Epithelial cell of proximal tubule (primary cell): Measurements from ENCODE around the gene CBLN1. TPM values are rescaled to one million over a fixed set of nuclear protein-coding genes. Genes with fewer than 3 reads are reported as not detected.

Experiments used
- DNase-seq: peaks from one replicate; pipeline ENCODE4 v3.0.0-alpha.2; 2011; ENCODE audit warnings: low read depth
- H3K4me3 ChIP-seq: 2 replicates; pipeline ENCODE4 v1.5.1; 2011; ENCODE audit warnings: low read depth, mild to moderate bottlenecking, low read length
- total RNA-seq: library from RNA; depleted of rRNA; stranded (reverse); fragments of >200 nt; gene quantifications from 2 replicates; pipeline ENCODE4 v1.2.3, GENCODE V29; 2015
- TF ChIP-seq, protein P1 (sequence below): conservative IDR thresholded peaks from 2 replicates; pipeline ENCODE4 v1.5.1; 2012; ENCODE audit warnings: low read depth, mild to moderate bottlenecking, low read length

Gene CBLN1
- total RNA-seq, 1 donor from 2014 or later, result not detected

DNA sequence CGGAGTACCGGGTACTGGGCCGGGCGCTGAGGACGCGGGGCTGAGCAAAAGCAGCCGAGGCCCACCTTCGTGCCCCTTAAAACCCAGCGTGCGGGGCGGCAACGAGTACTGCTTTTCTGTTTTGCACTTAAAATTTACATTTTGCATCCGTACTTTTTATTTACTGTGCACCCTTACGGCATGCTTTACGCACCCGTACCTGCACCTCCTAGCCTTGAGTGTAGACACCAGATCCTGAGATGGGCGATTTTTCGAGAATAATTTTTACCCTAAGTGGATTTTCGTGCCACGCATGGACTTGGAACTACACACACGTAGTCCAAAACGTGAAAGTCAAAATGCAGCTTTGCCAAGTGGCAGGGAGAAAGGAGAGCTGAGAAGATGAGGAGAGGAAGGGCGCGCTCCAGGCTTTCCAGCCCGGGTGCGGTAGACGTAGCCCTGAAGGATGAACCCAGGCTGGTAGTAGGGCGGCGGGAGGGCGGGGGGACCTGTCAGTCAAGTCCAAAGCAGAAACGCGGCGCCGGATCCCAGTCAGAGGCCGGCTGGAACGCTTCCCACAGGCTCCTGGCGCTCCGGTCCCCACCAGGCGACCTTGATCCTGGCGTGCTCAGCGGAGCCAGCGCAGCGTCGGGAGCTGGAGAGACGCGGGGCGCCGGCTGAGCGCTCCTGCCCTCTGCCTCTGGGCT is 1.2 kb upstream of the CBLN1 start:
- TF ChIP-seq, protein P1, sequence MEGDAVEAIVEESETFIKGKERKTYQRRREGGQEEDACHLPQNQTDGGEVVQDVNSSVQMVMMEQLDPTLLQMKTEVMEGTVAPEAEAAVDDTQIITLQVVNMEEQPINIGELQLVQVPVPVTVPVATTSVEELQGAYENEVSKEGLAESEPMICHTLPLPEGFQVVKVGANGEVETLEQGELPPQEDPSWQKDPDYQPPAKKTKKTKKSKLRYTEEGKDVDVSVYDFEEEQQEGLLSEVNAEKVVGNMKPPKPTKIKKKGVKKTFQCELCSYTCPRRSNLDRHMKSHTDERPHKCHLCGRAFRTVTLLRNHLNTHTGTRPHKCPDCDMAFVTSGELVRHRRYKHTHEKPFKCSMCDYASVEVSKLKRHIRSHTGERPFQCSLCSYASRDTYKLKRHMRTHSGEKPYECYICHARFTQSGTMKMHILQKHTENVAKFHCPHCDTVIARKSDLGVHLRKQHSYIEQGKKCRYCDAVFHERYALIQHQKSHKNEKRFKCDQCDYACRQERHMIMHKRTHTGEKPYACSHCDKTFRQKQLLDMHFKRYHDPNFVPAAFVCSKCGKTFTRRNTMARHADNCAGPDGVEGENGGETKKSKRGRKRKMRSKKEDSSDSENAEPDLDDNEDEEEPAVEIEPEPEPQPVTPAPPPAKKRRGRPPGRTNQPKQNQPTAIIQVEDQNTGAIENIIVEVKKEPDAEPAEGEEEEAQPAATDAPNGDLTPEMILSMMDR, result no peak
- no peak for DNase-seq
- no peak overlapping the region for H3K4me3 ChIP-seq

- TF ChIP-seq, protein P1, result no peak
- DNase-seq, result no peak
- peak overlapping the region; percentile 19 for H3K4me3 ChIP-seq
Observed at GRCh38 chr16:49281843-49282642, 405 bp upstream of the CBLN1 start.

DNA sequence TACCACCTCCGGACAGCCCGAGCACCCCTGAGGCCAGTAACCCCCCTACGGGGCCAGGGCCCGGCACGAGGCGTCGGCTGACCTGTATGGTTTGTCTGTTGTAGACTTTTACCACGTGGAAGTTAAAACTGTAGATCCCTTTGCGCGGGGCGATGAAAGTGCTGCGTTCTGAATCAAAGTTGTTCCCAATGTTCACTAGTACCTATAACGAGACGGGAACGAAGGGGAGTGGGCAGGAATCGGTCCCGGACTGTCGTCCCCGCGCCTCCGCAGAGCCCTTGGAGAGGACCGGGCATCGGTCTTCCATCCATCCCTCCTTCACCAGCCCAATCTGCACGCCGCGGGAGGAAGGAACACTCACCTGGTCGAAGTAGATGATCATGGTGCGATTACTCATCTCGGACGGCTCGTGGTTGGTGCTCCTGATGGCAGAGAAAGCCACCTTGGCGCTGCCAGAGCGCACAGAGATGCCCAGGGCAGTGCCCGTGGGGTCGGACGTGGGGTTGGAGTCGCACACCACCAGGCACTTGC is 732 bp downstream of the CBLN1 start:
- TF ChIP-seq, protein P1, result no peak
- no peak for DNase-seq
- H3K4me3 ChIP-seq, result no peak overlapping the region

DNA sequence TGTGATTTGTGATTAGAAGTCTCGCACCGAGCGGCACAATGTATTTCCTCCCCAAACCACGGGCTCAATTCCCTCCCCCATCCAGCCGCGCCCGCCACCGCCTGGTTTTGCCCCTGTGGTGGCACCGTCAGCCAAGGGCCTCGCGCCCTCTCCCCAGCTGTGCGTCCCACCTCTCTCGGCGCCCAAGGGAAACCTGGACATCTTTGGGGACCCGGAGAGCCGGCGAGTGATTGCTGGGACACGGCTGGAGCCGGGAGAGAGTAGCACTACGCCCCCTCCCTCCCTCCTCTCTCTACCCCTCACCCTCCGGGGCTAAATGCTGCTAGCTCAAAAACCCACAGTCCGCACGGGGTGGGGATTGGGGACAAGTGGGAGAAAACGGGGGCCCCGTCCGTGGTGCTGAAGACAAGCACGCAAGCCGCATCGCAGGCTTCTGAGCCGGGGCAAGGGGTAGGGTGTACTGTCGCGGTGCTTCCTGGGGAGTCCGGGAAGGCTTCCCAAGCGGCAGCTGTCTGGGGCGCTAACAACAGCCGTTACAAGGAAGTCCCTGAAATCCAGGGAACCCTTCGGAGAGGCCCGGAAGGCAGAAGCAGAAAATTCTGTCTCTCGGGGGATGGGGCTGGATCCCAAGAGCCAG is 1.4 kb downstream of the CBLN1 start:
- TF ChIP-seq, protein P1, result no peak
- no peak overlapping the region for H3K4me3 ChIP-seq
- no peak for DNase-seq

GRCh38 chr16:49278944-49279725 is 2.5 kb downstream of the CBLN1 start:
- no peak for DNase-seq
- TF ChIP-seq, protein P1, result no peak
- H3K4me3 ChIP-seq, result no peak overlapping the region

DNA sequence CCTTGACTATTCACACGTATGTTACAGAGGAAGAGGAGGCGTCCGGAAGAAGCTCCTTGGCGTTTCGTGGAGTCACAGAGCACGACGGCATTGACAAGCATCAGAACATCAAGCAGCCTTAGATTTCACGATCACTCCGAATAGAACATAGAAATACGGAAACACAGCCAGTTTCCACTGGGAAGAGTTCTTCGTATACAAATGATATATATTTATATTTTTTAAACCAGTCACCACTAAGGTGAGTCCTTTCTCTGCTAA is 3.1 kb downstream of the CBLN1 start:
- H3K4me3 ChIP-seq, result no peak overlapping the region
- TF ChIP-seq, protein P1, result no peak
- no peak for DNase-seq
